ENCODE data around the gene TLCD3B.
A peak's percentile ranks its signal among the peaks of the same experiment; 100 is the strongest.

The TLCD3B gene

GRCh38 chr16:29990034-29990433 lies 41.0 kb downstream of the TLCD3B start:
- Histone ChIP-seq H3K9me3 (ENCODE audit: control insufficient read depth in 2 of 2, low read length in 2 of 2) (no peaks in the 10 kb centered on the region), H3K36me3 (ENCODE audit: control insufficient read depth in 2 of 2, insufficient read depth in 2 of 2, low read length in 2 of 2) (peaks cover 34 to 45% of the 10 kb centered on the region in 2 donors), H3K4me1 (ENCODE audit: control insufficient read depth in 2 of 2, insufficient read depth in 2 of 2, low read length in 2 of 2) (peaks cover 19 to 25% of the 10 kb centered on the region in 2 donors), H3K27ac (ENCODE audit: low read depth in 2 of 2, low read length in 2 of 2) (peak overlapping the region; percentile 28 to 67), H3K9ac (ENCODE audit: low read depth in 1 of 2, low read length in 2 of 2) (peak overlapping the region in 1 of 2 donors; percentile 8), H3K27me3 (ENCODE audit: control insufficient read depth in 2 of 2, insufficient read depth in 2 of 2, low read length in 2 of 2) (no peaks in the 10 kb centered on the region), H3K4me3 (ENCODE audit: low read length in 2 of 2) (no peak overlapping the region)

- Histone ChIP-seq H3K4me1 (ENCODE audit: control insufficient read depth in 2 of 2, insufficient read depth in 2 of 2, low read length in 2 of 2) (peaks cover 11 to 18% of the 10 kb centered on the region in 2 donors), H3K9me3 (ENCODE audit: control insufficient read depth in 2 of 2, low read length in 2 of 2) (no peaks in the 10 kb centered on the region), H3K9ac (ENCODE audit: low read depth in 1 of 2, low read length in 2 of 2) (no peak overlapping the region), H3K27ac (ENCODE audit: low read depth in 2 of 2, low read length in 2 of 2) (peak overlapping the region; percentile 28 to 67), H3K36me3 (ENCODE audit: control insufficient read depth in 2 of 2, insufficient read depth in 2 of 2, low read length in 2 of 2) (peaks cover 41 to 53% of the 10 kb centered on the region in 2 donors), H3K27me3 (ENCODE audit: control insufficient read depth in 2 of 2, insufficient read depth in 2 of 2, low read length in 2 of 2) (no peaks in the 10 kb centered on the region), H3K4me3 (ENCODE audit: low read length in 2 of 2) (no peak overlapping the region)
Measured at GRCh38 chr16:29989111-29989858, 41.8 kb downstream of the TLCD3B start.

- no peaks in the 10 kb centered on the region for H3K9me3 ChIP-seq (ENCODE audit: control insufficient read depth in 2 of 2, low read length in 2 of 2)
- H3K4me3 ChIP-seq (ENCODE audit: low read length in 2 of 2), result no peak overlapping the region
- peaks cover 8 to 15% of the 10 kb centered on the region in 2 donors for H3K4me1 ChIP-seq (ENCODE audit: control insufficient read depth in 2 of 2, insufficient read depth in 2 of 2, low read length in 2 of 2)
- no peak overlapping the region for H3K27ac ChIP-seq (ENCODE audit: low read depth in 2 of 2, low read length in 2 of 2)
- H3K9ac ChIP-seq (ENCODE audit: low read depth in 1 of 2, low read length in 2 of 2), result no peak overlapping the region
- peaks cover 48 to 61% of the 10 kb centered on the region in 2 donors for H3K36me3 ChIP-seq (ENCODE audit: control insufficient read depth in 2 of 2, insufficient read depth in 2 of 2, low read length in 2 of 2)
- H3K27me3 ChIP-seq (ENCODE audit: control insufficient read depth in 2 of 2, insufficient read depth in 2 of 2, low read length in 2 of 2), result no peaks in the 10 kb centered on the region
Measured at GRCh38 chr16:29988346-29989075, 42.6 kb downstream of the TLCD3B start.

- Histone ChIP-seq H3K9me3 (ENCODE audit: control insufficient read depth in 2 of 2, low read length in 2 of 2) (no peaks in the 10 kb centered on the region), H3K27ac (ENCODE audit: low read depth in 2 of 2, low read length in 2 of 2) (no peak overlapping the region), H3K4me3 (ENCODE audit: low read length in 2 of 2) (no peak overlapping the region), H3K27me3 (ENCODE audit: control insufficient read depth in 2 of 2, insufficient read depth in 2 of 2, low read length in 2 of 2) (no peaks in the 10 kb centered on the region), H3K4me1 (ENCODE audit: control insufficient read depth in 2 of 2, insufficient read depth in 2 of 2, low read length in 2 of 2) (peaks cover 8 to 15% of the 10 kb centered on the region in 2 donors), H3K9ac (ENCODE audit: low read depth in 1 of 2, low read length in 2 of 2) (no peak overlapping the region), H3K36me3 (ENCODE audit: control insufficient read depth in 2 of 2, insufficient read depth in 2 of 2, low read length in 2 of 2) (peaks cover 53 to 62% of the 10 kb centered on the region in 2 donors)
Measured at GRCh38 chr16:29987371-29988085, 43.5 kb downstream of the TLCD3B start.

GRCh38 chr16:29986931-29987330 lies 44.1 kb downstream of the TLCD3B start:
- Histone ChIP-seq H3K9ac (ENCODE audit: low read depth in 1 of 2, low read length in 2 of 2) (no peak overlapping the region), H3K4me1 (ENCODE audit: control insufficient read depth in 2 of 2, insufficient read depth in 2 of 2, low read length in 2 of 2) (peaks cover 8 to 15% of the 10 kb centered on the region in 2 donors), H3K36me3 (ENCODE audit: control insufficient read depth in 2 of 2, insufficient read depth in 2 of 2, low read length in 2 of 2) (peaks cover 56 to 65% of the 10 kb centered on the region in 2 donors), H3K9me3 (ENCODE audit: control insufficient read depth in 2 of 2, low read length in 2 of 2) (no peaks in the 10 kb centered on the region), H3K27ac (ENCODE audit: low read depth in 2 of 2, low read length in 2 of 2) (no peak overlapping the region), H3K27me3 (ENCODE audit: control insufficient read depth in 2 of 2, insufficient read depth in 2 of 2, low read length in 2 of 2) (no peaks in the 10 kb centered on the region), H3K4me3 (ENCODE audit: low read length in 2 of 2) (no peak overlapping the region)

GRCh38 chr16:29986231-29986630 lies 44.8 kb downstream of the TLCD3B start:
- peaks cover 8 to 15% of the 10 kb centered on the region in 2 donors for H3K4me1 ChIP-seq (ENCODE audit: control insufficient read depth in 2 of 2, insufficient read depth in 2 of 2, low read length in 2 of 2)
- H3K27ac ChIP-seq (ENCODE audit: low read depth in 2 of 2, low read length in 2 of 2), result no peak overlapping the region
- peaks cover 60 to 72% of the 10 kb centered on the region in 2 donors for H3K36me3 ChIP-seq (ENCODE audit: control insufficient read depth in 2 of 2, insufficient read depth in 2 of 2, low read length in 2 of 2)
- no peak overlapping the region for H3K4me3 ChIP-seq (ENCODE audit: low read length in 2 of 2)
- H3K9ac ChIP-seq (ENCODE audit: low read depth in 1 of 2, low read length in 2 of 2), result no peak overlapping the region
- H3K9me3 ChIP-seq (ENCODE audit: control insufficient read depth in 2 of 2, low read length in 2 of 2), result no peaks in the 10 kb centered on the region
- H3K27me3 ChIP-seq (ENCODE audit: control insufficient read depth in 2 of 2, insufficient read depth in 2 of 2, low read length in 2 of 2), result no peaks in the 10 kb centered on the region

GRCh38 chr16:29985271-29985811 lies 45.7 kb downstream of the TLCD3B start:
- H3K4me1 ChIP-seq (ENCODE audit: control insufficient read depth in 2 of 2, insufficient read depth in 2 of 2, low read length in 2 of 2), result peaks cover 7 to 12% of the 10 kb centered on the region in 2 donors
- H3K9me3 ChIP-seq (ENCODE audit: control insufficient read depth in 2 of 2, low read length in 2 of 2), result no peaks in the 10 kb centered on the region
- H3K9ac ChIP-seq (ENCODE audit: low read depth in 1 of 2, low read length in 2 of 2), result no peak overlapping the region
- H3K27ac ChIP-seq (ENCODE audit: low read depth in 2 of 2, low read length in 2 of 2), result no peak overlapping the region
- no peak overlapping the region for H3K4me3 ChIP-seq (ENCODE audit: low read length in 2 of 2)
- peaks cover 60 to 81% of the 10 kb centered on the region in 2 donors for H3K36me3 ChIP-seq (ENCODE audit: control insufficient read depth in 2 of 2, insufficient read depth in 2 of 2, low read length in 2 of 2)
- H3K27me3 ChIP-seq (ENCODE audit: control insufficient read depth in 2 of 2, insufficient read depth in 2 of 2, low read length in 2 of 2), result no peaks in the 10 kb centered on the region

- Histone ChIP-seq H3K9me3 (ENCODE audit: control insufficient read depth in 2 of 2, low read length in 2 of 2) (no peaks in the 10 kb centered on the region), H3K27me3 (ENCODE audit: control insufficient read depth in 2 of 2, insufficient read depth in 2 of 2, low read length in 2 of 2) (no peaks in the 10 kb centered on the region), H3K27ac (ENCODE audit: low read depth in 2 of 2, low read length in 2 of 2) (no peak overlapping the region), H3K9ac (ENCODE audit: low read depth in 1 of 2, low read length in 2 of 2) (no peak overlapping the region), H3K36me3 (ENCODE audit: control insufficient read depth in 2 of 2, insufficient read depth in 2 of 2, low read length in 2 of 2) (peaks cover 65 to 87% of the 10 kb centered on the region in 2 donors), H3K4me3 (ENCODE audit: low read length in 2 of 2) (no peak overlapping the region), H3K4me1 (ENCODE audit: control insufficient read depth in 2 of 2, insufficient read depth in 2 of 2, low read length in 2 of 2) (peaks cover 5 to 7% of the 10 kb centered on the region in 2 donors)
Measured at GRCh38 chr16:29984764-29985147, 46.3 kb downstream of the TLCD3B start.

- Histone ChIP-seq H3K4me3 (ENCODE audit: low read length in 2 of 2) (no peak overlapping the region), H3K9ac (ENCODE audit: low read depth in 1 of 2, low read length in 2 of 2) (no peak overlapping the region), H3K27ac (ENCODE audit: low read depth in 2 of 2, low read length in 2 of 2) (no peak overlapping the region), H3K9me3 (ENCODE audit: control insufficient read depth in 2 of 2, low read length in 2 of 2) (no peaks in the 10 kb centered on the region), H3K36me3 (ENCODE audit: control insufficient read depth in 2 of 2, insufficient read depth in 2 of 2, low read length in 2 of 2) (peaks cover 70 to 89% of the 10 kb centered on the region in 2 donors), H3K27me3 (ENCODE audit: control insufficient read depth in 2 of 2, insufficient read depth in 2 of 2, low read length in 2 of 2) (no peaks in the 10 kb centered on the region), H3K4me1 (ENCODE audit: control insufficient read depth in 2 of 2, insufficient read depth in 2 of 2, low read length in 2 of 2) (peaks cover 2 to 3% of the 10 kb centered on the region in 2 donors)
Measured at GRCh38 chr16:29984137-29984763, 46.8 kb downstream of the TLCD3B start.

All from mucosa of rectum (tissue), 2 donors.